Activated T-helper 9 cell treated with anti-CD3 and anti-CD28 coated beads, Interleukin-2, amount 50 U/mL, for 16 hours (primary cell): ENCODE measurements around the gene ITPR1.

Source experiments
- DNase-seq: peaks from one replicate; pipeline ENCODE4 v3.0.0-alpha.2; 2020; ENCODE audit warnings: low read depth

Gene ITPR1

GRCh38 chr3:4855676-4856075 lies 362.5 kb downstream of the ITPR1 start:
- no peak for DNase-seq

- no peak for DNase-seq
Measured at GRCh38 chr3:4856136-4856535, 363.0 kb downstream of the ITPR1 start.

- DNase-seq, result no peak
Measured at GRCh38 chr3:4856564-4856963, 363.4 kb downstream of the ITPR1 start.

GRCh38 chr3:4856986-4857385 lies 363.8 kb downstream of the ITPR1 start:
- DNase-seq, result no peak

GRCh38 chr3:4859788-4860187 lies 366.6 kb downstream of the ITPR1 start:
- no peak for DNase-seq

- DNase-seq, result no peak
Measured at GRCh38 chr3:4862973-4863372, 369.8 kb downstream of the ITPR1 start.

- no peak for DNase-seq
Measured at GRCh38 chr3:4864503-4864902, 371.4 kb downstream of the ITPR1 start.

- no peak for DNase-seq
Measured at GRCh38 chr3:4865714-4866113, 372.6 kb downstream of the ITPR1 start.

- no peak for DNase-seq
Measured at GRCh38 chr3:4866866-4867265, 373.7 kb downstream of the ITPR1 start.

GRCh38 chr3:4877173-4877787 lies 384.1 kb downstream of the ITPR1 start:
- DNase-seq, result no peak

- DNase-seq, result no peak
Measured at GRCh38 chr3:4880850-4881249, 387.7 kb downstream of the ITPR1 start.

- no peak for DNase-seq
Measured at GRCh38 chr3:4882548-4882947, 389.4 kb downstream of the ITPR1 start.

- no peak for DNase-seq
Measured at GRCh38 chr3:4883011-4883410, 389.9 kb downstream of the ITPR1 start.

- no peak for DNase-seq
Measured at GRCh38 chr3:4884888-4885287, 391.7 kb downstream of the ITPR1 start.

GRCh38 chr3:4885316-4885715 lies 392.2 kb downstream of the ITPR1 start:
- no peak for DNase-seq

GRCh38 chr3:4886448-4886847 lies 393.3 kb downstream of the ITPR1 start:
- DNase-seq, result no peak

GRCh38 chr3:4887177-4887576 lies 394.0 kb downstream of the ITPR1 start:
- no peak for DNase-seq

GRCh38 chr3:4888913-4889846 lies 396.0 kb downstream of the ITPR1 start:
- no peak for DNase-seq

GRCh38 chr3:4889896-4890295 lies 396.7 kb downstream of the ITPR1 start:
- no peak for DNase-seq

GRCh38 chr3:4894891-4895530 lies 401.9 kb downstream of the ITPR1 start:
- no peak for DNase-seq

- DNase-seq, result no peak
Measured at GRCh38 chr3:4895838-4896237, 402.7 kb downstream of the ITPR1 start.
